H1 (cell line): Measurements from ENCODE around the gene CHTF18. TPM values are rescaled to one million over a fixed set of nuclear protein-coding genes. Genes with fewer than 3 reads are reported as not detected.

ENCODE experiments used
- BRCA1 ChIP-seq: IDR thresholded peaks from 2 replicates; pipeline ENCODE4 v1.6.1; 2012; ENCODE audit warnings: low read depth, low read length, improper control_type of control experiment
- HDAC2 ChIP-seq, 2 experiments: fragments of 300-600 bp in 1 of 2; sonication (generic) in 1 of 2; IDR thresholded peaks; 2 replicates each; pipeline ENCODE4 v1.6.1; 2011 to 2012; ENCODE audit warnings: low read depth in 2 of 2, low read length in 2 of 2, mild to moderate bottlenecking in 2 of 2, moderate library complexity in 2 of 2, borderline replicate concordance in 1 of 2, inconsistent platforms in 1 of 2
- HDAC6 ChIP-seq: IDR thresholded peaks from one replicate; pipeline ENCODE4 v1.7.1; 2012; ENCODE audit warnings: low read depth, mild to moderate bottlenecking, inconsistent platforms, low read length, moderate library complexity
- RXRA ChIP-seq: IDR thresholded peaks from 2 replicates; pipeline ENCODE4 v1.6.1; 2011; ENCODE audit warnings: low read depth, mild to moderate bottlenecking, low read length, moderate library complexity; ENCODE audit not compliant: insufficient read depth
- TAF1 ChIP-seq: IDR thresholded peaks from 2 replicates; pipeline ENCODE4 v1.6.1; 2011; ENCODE audit warnings: mild to moderate bottlenecking, low read depth, low read length
- TEAD4 ChIP-seq: IDR thresholded peaks from 2 replicates; pipeline ENCODE4 v1.6.1; 2012; ENCODE audit warnings: low read depth, low read length, inconsistent platforms, mixed read lengths
- polyA plus RNA-seq, 7 experiments: library from polyadenylated mRNA; depleted of rRNA in 3 of 7; stranded (reverse) in 5 of 7; unstranded in 2 of 7; fragments of >200 nt in 5 of 7; fragments of 200-250 nt in 2 of 7; gene quantifications; 1 replicate in 5 of 7; 2 replicates in 1 of 7; 4 replicates in 1 of 7; pipeline versions ENCODE4 v1.2.1 to v1.2.3, GENCODE V29; 2011 to 2013; ENCODE audit warnings: missing spikeins in 2 of 7, mixed read lengths in 2 of 7
- total RNA-seq: library from RNA; stranded (reverse); fragmentation: NEBNext Ultra II Directional; extraction: Animal tissue kit (Norgen Biotek cat#: 25700); gene quantifications from 2 replicates; pipeline ENCODE4 v1.2.1, GENCODE V29; 2021

CHTF18 gene
- total and polyA plus RNA-seq, 2 of the 8 experiments (the other 6 are each of a cell fraction or from before 2014, with no cell fraction given) = 75.3 to 104 TPM

GRCh38 chr16:754656-755055, 33.8 kb upstream of the CHTF18 start (continued):
- TF ChIP-seq HDAC2 (IDR thresholded peaks at IDR 0.05; ENCODE audit: borderline replicate concordance in 1 of 2, low read depth in 2 of 2, low read length in 2 of 2) = no peak
- no peak for TF ChIP-seq BRCA1
- no peak for TF ChIP-seq TAF1
- TF ChIP-seq HDAC6 = no peak
- no peak for TF ChIP-seq RXRA
- no peak for TF ChIP-seq TEAD4
- TF ChIP-seq, all 59 proteins: peak for 0
